HG03196 (cell line): Measurements from ENCODE around the gene GAB1.
"Not testable (repeated sequence)": the region's sequence is repeated elsewhere in the genome, so short reads cannot be mapped to it uniquely, and the experiment has no call there.

Experiments used
- ATAC-seq: cut with Tn5 transposase; IDR thresholded peaks from one replicate; pipeline ENCODE4 v1.9.1; 2021; ENCODE audit not compliant: unreplicated experiment

GAB1 gene

DNA sequence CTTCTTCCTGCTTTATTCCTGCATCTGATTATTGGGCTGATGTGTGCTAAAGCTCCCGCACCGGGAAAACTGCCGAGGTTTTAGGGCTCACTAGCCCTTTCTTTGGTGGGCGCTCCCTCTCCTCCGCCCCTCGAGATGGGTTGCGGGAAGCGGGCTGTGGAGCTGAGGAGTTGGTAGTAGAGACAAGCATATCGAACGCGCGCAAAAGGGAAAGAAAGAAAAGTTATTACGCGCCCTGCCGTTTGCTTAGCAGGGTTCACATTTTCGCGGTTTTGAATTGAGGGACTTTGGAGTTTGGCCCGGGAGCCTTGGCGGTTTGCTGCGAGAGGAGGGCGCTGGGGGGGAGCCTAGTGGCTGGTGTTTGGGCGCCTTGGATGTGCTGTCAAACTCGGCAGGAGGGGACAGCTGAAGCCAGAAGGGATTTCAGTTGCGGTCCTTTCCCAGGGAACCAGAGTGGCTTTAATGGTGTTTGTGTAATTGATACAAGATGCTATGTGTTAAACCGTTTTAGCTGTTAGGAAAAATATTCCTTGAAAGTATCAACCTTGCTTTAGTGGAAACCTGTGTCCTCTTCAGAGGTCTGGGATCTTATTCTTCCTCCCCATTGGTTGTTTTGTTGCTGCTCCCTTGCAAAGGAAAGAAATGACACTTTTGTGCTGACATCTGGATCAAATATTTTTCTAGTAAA is 1.1 kb downstream of the GAB1 start:
- ATAC-seq, result no peak

DNA sequence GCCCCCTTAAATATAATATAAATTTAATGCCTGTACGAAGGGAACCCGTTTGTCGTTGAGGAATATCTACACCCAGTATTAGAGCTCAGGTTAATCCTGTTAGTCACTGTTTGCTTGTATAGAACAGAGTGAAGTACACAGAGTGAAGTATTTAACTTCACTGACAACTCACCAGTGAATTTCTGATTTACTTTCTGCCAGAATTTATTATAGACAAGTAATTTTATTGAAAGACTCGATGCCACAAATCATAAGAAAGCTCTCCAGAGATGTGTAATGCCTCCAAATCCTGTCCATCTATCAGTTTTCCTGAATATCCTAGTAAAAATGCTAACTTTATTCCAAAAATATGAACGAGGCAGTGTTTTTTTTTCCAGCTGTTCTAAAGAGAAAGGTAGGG is 1.6 kb downstream of the GAB1 start:
- no peak for ATAC-seq

DNA sequence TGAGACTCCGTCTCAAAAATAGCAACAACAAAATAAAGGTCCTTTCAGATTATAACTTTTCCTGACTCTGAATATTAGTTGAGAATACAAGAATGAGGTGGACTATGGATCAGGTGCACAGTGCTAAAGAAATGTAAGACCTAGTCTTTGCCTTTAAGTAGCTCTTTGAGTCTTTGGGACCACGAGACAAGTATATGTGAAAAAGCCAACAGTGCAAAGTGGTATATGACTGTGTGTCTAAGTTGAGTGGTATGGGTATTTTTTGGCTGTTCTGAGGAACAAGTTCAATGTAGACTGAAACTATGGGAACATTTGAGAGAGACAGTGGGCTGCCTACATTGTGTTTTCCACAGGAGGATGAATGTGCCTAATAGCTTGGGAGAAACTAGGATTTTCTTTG is 2.8 kb downstream of the GAB1 start:
- no peak for ATAC-seq

DNA sequence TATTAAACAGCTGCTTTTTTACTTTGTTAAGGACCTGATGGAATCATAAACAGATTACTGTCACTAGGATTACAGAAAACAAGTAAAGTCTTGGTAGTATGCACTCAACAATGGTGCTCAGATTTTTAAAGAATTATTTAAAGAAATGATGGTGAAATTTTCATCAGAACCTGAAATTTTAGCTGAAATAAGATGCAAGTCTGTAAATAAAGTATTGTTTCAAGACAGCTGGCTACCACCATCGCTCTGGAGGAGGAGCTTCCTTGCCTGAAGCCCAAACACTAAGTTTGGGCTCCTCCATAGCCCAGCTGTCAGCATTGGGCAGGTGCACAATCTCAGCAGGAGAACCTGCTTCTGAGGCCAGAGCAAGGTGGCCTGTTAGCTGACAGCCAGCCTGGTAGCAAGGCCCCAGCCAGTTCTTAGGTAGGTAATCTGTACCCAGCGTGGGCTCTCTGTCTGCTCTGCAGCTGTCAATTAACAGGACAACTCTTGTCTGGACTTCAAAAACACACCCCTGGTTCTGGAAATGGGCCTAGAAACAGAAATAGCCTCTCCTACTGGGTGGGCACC is 4.6 kb downstream of the GAB1 start:
- no peak for ATAC-seq

DNA sequence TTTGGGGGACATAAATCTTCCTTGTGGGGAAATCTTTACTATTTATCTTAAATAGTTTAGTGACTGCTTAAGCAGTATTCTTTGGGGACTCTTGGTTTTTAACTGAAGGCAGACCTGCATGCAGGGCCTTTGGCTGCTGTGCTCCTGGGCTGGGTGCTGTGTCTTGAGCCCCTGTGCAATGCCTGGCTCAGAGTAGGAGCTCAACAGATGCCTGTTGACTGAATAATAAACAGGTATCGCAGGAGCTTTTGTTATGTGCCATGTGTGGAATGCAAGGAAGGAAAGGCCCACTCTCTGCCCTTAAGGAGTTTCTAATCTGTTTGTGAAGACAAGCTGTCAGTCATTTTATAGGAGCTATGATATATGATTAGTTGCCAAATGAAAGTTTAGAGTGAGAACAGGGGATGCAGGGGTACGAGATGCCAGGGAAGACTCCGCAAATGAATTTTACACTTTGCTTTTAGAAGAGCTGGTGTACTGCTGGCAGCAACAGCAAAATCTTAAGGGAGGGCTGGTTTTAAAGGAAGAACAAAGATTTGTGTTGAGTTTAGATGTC is 6.7 kb downstream of the GAB1 start:
- ATAC-seq, result no peak

DNA sequence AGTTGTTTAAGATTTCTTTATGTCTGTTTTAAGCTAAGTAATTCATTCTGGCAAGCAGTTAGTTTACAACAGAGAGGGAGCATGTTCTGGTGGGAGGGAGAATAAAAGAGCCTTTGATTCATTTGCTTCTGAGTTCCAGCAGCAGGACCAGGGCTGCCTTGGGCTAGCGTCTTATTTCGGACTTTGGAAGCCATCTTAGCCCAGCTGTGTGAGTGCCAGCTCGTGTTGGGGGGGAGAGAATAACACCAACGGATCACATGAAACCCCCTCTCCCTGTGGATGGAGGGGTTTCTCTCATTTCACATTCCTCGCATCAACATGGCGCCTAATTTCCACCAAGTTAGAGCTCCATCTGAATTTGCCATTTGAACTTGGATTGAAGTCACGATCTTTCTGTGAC is 7.4 kb downstream of the GAB1 start:
- ATAC-seq, result no peak

DNA sequence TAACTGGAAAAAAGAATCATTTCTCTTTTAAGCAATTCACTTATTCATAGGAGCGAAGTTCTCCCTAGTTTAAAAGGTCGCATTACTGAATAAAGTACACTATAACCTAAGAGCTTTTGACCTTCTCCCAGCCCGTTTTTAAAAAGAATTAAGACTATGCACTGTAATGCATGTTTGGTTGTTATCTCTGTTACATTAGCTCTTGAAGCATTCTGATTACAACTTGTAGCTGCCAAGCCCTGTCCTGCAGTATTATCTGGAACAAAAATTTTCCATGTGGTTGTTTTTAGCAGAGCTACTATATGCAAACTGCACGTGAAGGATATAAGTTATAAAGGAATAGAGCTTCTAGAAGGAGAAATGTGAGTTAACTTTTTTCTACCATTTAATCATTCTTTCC is 8.1 kb downstream of the GAB1 start:
- no peak for ATAC-seq

DNA sequence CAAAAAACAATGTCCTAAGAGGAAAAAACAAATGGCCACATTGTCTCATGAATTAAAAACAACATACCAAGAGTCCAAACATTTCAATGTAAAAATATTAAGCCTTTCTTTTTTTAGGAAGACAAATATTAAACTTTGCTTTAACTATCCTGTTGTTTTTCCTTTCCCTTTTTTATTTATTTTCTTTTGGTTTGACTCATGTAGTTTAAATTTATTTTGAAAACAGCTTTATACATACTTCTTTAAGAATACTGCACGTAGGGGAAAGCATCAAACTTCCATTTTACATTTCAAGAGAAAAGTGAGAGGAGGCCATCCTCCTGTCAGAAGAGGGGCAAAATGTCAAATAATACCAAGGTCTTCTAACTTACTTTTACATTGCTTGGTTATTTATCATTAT is 8.7 kb downstream of the GAB1 start:
- ATAC-seq, result no peak

DNA sequence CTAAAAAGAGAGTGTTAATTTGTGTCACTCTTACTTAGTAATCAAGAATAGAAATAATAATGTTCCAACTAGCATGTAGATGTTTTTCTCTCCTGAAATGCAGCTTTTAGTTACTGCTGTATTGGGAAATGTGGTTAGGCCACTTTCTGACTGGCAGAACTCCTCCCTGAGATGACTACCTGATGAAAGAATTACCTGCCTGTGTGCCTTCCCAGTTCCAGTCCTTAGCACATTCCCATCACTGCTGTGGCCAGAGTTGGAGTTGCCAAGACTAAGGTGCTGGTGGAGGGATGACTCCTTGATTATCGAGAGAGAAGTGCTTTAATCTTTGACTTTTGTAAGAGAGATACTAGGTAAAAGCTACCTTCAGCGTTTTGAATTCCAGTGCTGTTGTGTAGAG is 9.5 kb downstream of the GAB1 start:
- no peak for ATAC-seq

DNA sequence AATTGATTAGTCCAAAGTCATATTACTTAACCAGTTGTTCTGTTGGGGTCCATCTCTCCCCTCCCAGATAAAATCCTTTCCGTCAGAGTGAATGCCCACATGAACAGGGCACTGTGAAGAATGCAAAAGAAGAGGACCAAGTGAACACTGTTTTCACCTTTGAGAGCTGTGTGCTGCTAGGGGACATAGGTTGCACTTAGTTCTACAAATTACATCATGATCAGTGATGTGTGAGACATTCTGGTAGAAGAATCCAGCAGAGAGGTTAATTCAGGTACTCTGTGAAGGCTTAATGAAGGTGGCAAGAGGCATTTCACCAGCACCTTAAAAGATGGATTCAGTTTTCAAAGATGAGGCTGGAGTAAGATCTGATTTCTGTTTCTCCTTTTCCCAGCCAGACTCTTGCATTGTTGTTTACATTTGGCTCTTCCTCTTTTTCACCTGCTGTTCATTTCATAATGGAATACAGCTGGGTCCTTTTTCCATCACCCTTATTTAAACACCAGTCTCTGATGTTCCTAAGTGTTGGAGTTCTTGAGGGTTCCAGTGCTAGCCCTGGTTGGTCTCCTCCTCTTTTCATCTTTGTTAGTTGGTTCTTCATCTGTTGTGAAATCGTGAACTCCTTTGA is 10.9 kb downstream of the GAB1 start:
- no peak for ATAC-seq

DNA sequence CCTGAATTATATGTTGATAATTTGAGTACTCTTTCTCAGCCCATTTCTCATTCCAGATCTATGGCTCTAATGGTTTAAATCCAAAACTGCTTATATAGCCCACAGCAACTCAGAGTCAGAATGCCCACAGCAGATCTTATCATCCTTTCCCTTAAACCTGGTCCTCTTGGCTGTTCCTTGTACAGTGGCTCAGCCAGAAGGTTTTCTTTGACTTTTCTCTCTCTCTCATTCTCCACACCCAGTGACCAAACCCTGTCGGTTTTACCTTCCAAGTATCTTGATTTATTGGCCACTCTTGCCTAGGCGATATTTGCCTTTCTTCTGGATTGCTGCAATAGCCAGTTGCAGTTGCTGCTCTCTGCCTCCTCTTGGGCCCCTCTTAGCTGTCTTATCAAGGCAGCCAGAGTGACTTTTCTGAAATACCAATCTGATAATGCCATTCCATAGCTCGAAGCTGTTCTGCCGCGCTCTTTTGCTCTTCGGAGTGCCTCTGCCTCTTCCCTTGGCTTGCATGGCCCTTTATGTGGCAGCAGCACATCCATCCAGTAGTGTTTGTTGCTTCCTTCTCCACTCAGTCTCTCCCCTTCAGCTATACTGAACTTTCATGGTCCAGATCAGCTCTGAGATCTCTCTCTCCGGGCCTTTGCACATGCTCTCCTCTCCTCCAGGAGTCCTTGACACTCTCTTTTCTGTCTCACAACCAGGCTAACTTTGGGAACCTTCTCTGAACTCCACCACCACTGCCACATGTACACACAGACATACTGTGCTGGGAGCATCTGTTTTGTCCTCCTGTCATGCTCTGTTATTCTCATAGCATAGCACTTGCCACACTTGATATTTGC is 11.8 kb downstream of the GAB1 start:
- no peak for ATAC-seq

DNA sequence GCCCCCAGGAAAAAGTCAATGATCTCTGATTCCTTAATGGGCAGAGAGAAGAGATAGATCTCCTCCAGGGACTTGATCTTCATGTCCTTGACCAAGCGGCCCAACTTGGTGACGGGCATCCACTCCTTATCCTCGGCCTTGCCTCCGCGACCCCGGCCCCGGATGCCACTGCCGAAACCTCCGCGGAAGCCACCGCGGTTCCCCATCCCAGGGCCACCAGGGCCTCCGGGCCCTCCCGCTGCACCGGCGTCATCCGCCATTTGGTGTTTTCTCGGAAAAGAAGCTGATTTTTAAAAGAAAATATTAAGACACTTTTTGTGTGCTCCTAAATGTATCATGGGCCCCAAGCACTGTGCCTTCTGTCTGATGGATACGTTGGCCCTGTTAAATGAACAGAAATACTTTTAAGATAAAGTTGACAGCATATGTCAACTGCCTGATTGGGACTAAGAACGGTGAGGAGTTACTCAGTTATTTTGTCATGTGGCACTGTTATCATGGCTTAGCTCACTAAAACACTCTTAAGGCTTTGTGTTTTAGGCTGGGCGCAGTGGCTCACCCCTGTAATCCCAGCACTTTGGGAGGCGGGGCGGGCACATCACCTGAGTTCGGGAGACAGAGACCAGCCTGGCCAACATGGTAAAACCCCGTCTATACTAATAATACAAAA is 13.3 kb downstream of the GAB1 start:
- not testable (repeated sequence) for ATAC-seq

DNA sequence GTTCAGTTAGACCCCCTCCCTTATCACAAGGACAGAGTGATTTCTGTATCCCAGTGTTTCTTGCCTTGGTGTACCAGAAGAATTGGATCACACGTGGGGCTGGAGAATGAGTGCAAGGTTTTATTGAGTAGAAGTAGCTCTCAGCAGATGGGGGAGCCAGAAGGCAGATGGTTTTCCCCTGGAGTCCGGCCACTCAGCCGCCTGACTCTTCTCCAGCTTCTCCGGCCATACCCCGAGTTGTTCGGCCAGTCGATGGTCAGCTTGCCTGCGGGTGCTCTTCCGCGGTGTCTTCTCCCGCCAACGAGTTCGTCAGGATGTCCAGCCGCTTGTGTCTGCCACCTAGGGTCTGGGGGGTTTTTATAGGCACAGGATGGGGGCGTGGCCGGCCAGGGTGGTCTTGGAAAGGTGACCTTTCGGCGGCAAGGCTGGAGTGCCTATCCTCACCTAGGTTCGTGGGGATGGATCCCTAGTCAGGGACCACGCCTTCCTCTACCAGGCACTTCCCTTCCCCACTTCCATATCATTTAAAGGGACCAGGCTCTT is 14.5 kb downstream of the GAB1 start:
- ATAC-seq, result no peak

DNA sequence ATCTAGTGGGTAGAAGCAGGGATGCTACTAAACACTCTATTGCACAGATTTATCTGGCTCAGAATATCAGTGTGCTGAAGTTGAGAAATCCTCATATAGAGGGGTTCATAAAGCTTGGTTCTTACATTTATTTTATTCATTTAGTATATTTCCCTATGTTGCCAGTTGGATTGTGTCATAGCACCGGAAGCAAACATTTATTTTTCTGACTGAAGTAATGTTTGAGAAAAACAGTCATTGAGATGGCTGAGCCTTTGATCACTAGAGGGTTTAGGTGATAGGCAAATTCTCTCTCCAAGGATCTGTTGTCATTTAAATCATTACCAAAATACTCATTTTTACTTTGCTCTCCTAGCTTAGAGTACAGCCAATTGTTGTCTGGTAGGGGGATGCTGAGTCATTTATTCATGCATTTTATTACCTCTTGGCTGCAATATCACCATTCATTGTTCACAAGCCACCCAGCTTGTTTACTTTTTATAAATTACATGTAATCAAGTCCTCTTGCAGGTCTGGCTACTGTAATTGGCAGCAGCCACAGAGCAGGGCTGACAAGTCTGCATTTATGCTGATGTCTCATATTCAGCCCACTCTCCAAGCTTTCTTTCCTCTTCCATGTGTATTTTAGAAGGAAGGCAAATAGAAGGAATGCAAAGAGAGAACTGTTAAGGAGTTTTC is 15.2 kb downstream of the GAB1 start:
- ATAC-seq, result no peak

DNA sequence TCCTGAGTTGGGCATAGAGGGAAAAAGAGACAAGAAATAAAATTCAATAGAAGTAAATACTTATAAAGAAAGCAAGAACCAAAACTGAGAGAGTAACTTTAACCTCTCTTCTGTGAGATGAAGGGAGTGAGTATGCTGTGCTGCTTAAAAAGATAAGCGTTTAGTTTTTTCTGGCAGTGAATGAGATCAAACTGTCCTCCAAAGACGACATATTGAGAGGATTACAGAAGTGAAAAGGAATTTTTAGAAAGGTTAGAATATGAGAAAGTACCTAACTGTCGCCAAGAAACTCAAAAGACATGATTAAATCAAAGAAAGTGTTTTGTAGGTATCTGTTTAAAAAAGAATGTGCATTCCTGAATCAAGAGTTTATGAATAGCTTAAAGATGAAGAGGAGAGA is 16.0 kb downstream of the GAB1 start:
- ATAC-seq, result no peak

DNA sequence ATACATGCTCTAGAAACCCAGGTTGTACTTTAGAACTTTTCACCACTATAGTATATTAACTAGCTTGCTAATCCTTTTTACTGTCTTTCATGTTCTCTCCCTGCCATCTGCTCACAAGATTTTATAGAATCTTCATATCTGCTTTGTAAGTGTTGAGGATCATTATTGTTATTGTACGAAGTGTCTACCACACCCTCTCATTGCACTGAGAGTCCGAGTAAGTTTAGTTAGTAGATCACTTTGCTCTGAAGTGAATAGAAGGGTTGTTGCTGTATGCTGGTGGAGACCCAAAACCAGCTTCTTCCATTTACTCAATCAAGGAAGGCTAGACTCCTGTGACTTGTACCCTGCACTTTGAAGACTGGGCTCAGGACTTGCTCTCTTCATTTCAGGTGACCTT is 17.1 kb downstream of the GAB1 start:
- ATAC-seq, result no peak

DNA sequence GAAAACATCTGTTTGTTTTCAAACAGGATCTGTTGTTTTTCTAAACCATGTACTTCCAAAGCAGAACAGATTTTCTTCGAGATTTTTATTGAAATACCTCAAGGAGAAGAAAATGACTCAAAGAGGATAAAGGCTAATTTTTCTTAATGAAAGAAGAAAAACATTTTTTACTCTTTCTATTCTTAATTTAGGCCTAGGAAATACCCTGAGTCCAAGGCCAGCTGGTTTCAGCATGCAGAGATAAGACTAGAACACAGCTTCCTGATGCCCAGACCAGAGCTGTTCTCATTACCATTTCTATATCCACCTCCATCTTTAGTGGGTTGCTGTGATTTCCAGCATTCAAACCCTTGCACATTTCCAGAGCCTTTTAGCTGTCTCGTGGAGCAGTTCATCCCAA is 18.3 kb downstream of the GAB1 start:
- no peak for ATAC-seq

DNA sequence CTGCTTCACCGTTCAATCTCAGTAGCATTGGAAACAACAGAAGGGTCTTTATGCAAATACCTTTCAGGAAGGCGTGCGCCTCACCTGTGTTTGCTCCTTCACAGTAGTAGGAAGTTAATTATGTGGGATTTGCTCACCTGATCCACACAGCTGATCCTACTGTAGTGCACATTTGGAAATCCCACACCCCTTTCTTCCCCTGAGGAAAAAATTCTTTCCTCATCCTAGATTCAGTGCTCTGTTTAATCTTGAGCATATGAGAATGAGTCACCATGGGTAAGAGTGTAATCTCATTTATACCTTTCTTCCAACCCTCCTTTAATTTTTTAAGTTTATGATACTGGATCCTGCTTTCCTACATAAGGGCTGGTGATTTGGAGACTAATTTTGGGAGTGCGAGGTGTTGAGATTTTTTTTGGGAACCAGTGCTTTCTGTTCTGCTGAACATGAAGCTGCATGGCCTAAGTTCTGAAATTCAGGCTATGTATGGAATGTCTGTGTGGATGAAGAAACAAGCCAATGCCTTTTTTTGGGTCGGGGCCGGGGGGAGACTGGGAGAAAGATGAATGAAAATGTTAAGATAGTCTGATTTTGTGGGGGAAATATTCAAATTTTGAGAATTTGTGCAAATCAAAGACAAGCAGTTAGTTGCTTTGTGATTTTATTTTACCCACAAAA is 19.0 kb downstream of the GAB1 start:
- ATAC-seq, result no peak

DNA sequence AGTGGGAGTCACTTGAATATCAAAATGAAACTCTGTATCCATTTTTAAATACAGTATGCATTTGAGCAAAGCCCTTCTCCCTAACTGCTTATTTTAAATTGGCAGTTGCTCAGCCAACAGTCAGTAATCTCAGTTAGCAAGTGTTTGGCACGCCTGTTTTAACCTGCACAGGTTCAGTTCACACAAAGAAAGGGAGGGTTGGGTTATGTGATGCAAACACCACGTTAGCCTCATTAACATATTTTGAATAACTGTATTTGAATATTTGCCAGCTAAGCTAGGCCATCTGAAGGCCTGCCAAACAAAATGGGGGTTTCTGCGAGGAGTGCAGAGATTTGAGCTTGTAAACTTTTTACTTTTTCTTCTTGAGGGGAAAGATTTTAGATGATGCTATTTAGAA is 19.8 kb downstream of the GAB1 start:
- no peak for ATAC-seq
